WTC11 (cell line): ENCODE data around the gene PCDH9. TPM values are rescaled to one million over a fixed set of nuclear protein-coding genes. Genes with fewer than 3 reads are reported as not detected.

Source experiments
- ATAC-seq: fragments of 200-7000 bp; cut with Tn5 transposase; 2 replicates; pipeline ENCODE4 v1.10.0; 2021; ENCODE audit warnings: mild to moderate bottlenecking, moderate library complexity
- CTCF ChIA-PET: fragments of 300-600 bp; sonication (Branson Sonifier 250); formaldehyde crosslinking; loops from one replicate; lab custom pipeline; 2021; ENCODE audit warnings: antibody characterized with exemption; lab: Charles Lee
- POLR2A ChIA-PET: fragments of 350-600 bp; sonication (Branson Sonifier 250); formaldehyde crosslinking; loops from one replicate; lab custom pipeline; 2021; ENCODE audit warnings: antibody characterized with exemption; lab: Charles Lee
- DNase-seq: peaks from one replicate; pipeline ENCODE4 v3.0.0; 2021; ENCODE audit warnings: low spot score
- H3K27ac Mint-ChIP-seq: 2 replicates; pipeline ENCODE4 v1.8.0; 2021; ENCODE audit warnings: mixed read lengths
- H3K27me3 Mint-ChIP-seq: 2 replicates; pipeline ENCODE4 v1.8.0; 2021; ENCODE audit warnings: low read depth, mild to moderate bottlenecking, moderate library complexity, mixed read lengths
- H3K36me3 Mint-ChIP-seq: 2 replicates; pipeline ENCODE4 v1.8.0; 2021; ENCODE audit warnings: mixed read lengths
- H3K4me1 Mint-ChIP-seq: 2 replicates; pipeline ENCODE4 v1.8.0; 2022; ENCODE audit warnings: mixed read lengths
- H3K4me3 Mint-ChIP-seq: 2 replicates; pipeline ENCODE4 v1.8.0; 2021; ENCODE audit warnings: mild to moderate bottlenecking, moderate library complexity, mixed read lengths
- H3K9me3 Mint-ChIP-seq: 2 replicates; pipeline ENCODE4 v1.8.0; 2021; ENCODE audit warnings: mixed read lengths
- AR ChIP-seq: fragments of 250-450 bp; sonication (Bioruptor Pico); IDR thresholded peaks from 2 replicates; pipeline ENCODE4 v1.9.0; 2021; ENCODE audit warnings: mild to moderate bottlenecking
- ATF3 ChIP-seq: sonication (generic); formaldehyde crosslinking; conservative IDR thresholded peaks from 2 replicates; pipeline ENCODE4 v1.8.1; 2022; ENCODE audit warnings: mild to moderate bottlenecking, missing genetic modification reagents
- CDX4 ChIP-seq: fragments of 250-450 bp; sonication (Bioruptor Pico); IDR thresholded peaks from 2 replicates; pipeline ENCODE4 v1.9.0; 2021; ENCODE audit warnings: moderate library complexity, mild to moderate bottlenecking, inconsistent platforms, borderline replicate concordance
- E2F4 ChIP-seq: sonication (generic); formaldehyde crosslinking; IDR thresholded peaks from 2 replicates; pipeline ENCODE4 v1.8.1; 2022; ENCODE audit warnings: low read depth, mild to moderate bottlenecking, moderate library complexity, missing genetic modification reagents, borderline replicate concordance
- GTF2I ChIP-seq: fragments of 250-450 bp; sonication (Bioruptor Pico); conservative IDR thresholded peaks from 2 replicates; pipeline ENCODE4 v1.4.0; 2021; ENCODE audit warnings: mild to moderate bottlenecking
- NFATC4 ChIP-seq: fragments of 250-450 bp; sonication (Bioruptor Pico); IDR thresholded peaks from 2 replicates; pipeline ENCODE4 v1.9.0; 2021; ENCODE audit warnings: mild to moderate bottlenecking
- NFE2L1 ChIP-seq: sonication (generic); formaldehyde crosslinking; IDR thresholded peaks from 2 replicates; pipeline ENCODE4 v1.8.1; 2023; ENCODE audit warnings: missing genetic modification reagents
- NR2C2 ChIP-seq: sonication (generic); formaldehyde crosslinking; IDR thresholded peaks from 2 replicates; pipeline ENCODE4 v1.8.0; 2022; ENCODE audit warnings: mild to moderate bottlenecking, missing genetic modification reagents
- OVOL2 ChIP-seq: fragments of 250-450 bp; sonication (Bioruptor Pico); IDR thresholded peaks from 2 replicates; pipeline ENCODE4 v1.9.0; 2021; ENCODE audit warnings: mild to moderate bottlenecking, borderline replicate concordance
- SP1 ChIP-seq: sonication (generic); formaldehyde crosslinking; conservative IDR thresholded peaks from 2 replicates; pipeline ENCODE4 v1.8.1; 2022; ENCODE audit warnings: missing genetic modification reagents
- TCF7 ChIP-seq: sonication (generic); formaldehyde crosslinking; IDR thresholded peaks from 2 replicates; pipeline ENCODE4 v1.8.0; 2022; ENCODE audit warnings: mild to moderate bottlenecking, low read depth, missing genetic modification reagents, moderate library complexity
- TEAD1 ChIP-seq: sonication (generic); formaldehyde crosslinking; IDR thresholded peaks from 2 replicates; pipeline ENCODE4 v1.8.0; 2022; ENCODE audit warnings: mild to moderate bottlenecking, missing genetic modification reagents
- USF1 ChIP-seq: sonication (generic); formaldehyde crosslinking; IDR thresholded peaks from 2 replicates; pipeline ENCODE4 v1.8.0; 2022; ENCODE audit warnings: mild to moderate bottlenecking, missing genetic modification reagents
- ZBTB21 ChIP-seq: sonication (generic); formaldehyde crosslinking; IDR thresholded peaks from 2 replicates; pipeline ENCODE4 v1.8.1; 2023; ENCODE audit warnings: mild to moderate bottlenecking, missing genetic modification reagents, borderline replicate concordance
- ZMAT4 ChIP-seq: fragments of 250-450 bp; sonication (Bioruptor Pico); IDR thresholded peaks from 2 replicates; pipeline ENCODE4 v1.9.0; 2021; ENCODE audit warnings: mild to moderate bottlenecking
- ZNF232 ChIP-seq: sonication (generic); formaldehyde crosslinking; IDR thresholded peaks from 2 replicates; pipeline ENCODE4 v1.8.0; 2022; ENCODE audit warnings: mild to moderate bottlenecking, missing genetic modification reagents
- ZNF263 ChIP-seq: sonication (generic); formaldehyde crosslinking; IDR thresholded peaks from 2 replicates; pipeline ENCODE4 v1.8.1; 2022; ENCODE audit warnings: low read depth, mild to moderate bottlenecking, moderate library complexity, missing genetic modification reagents
- ZNF317 ChIP-seq: sonication (generic); formaldehyde crosslinking; IDR thresholded peaks from 2 replicates; pipeline ENCODE4 v1.8.1; 2023; ENCODE audit warnings: low read depth, mild to moderate bottlenecking, moderate library complexity, missing genetic modification reagents, borderline replicate concordance
- ZNF532 ChIP-seq: fragments of 250-450 bp; sonication (Bioruptor Pico); IDR thresholded peaks from 2 replicates; pipeline ENCODE4 v1.9.0; 2021; ENCODE audit warnings: mild to moderate bottlenecking, borderline replicate concordance
- total RNA-seq: library from RNA; stranded (reverse); gene quantifications from 3 replicates; pipeline ENCODE4 v1.2.3, GENCODE V29; 2021

The PCDH9 gene
- total RNA-seq, 1 experiment from 2014 or later, result 0.48 TPM

- no peaks in the 10 kb centered on the region for H3K27me3 Mint-ChIP-seq
- no peaks in the 10 kb centered on the region for H3K36me3 Mint-ChIP-seq
- no peaks in the 10 kb centered on the region for H3K9me3 Mint-ChIP-seq
- H3K27ac Mint-ChIP-seq, result no peak overlapping the region
- CTCF ChIA-PET, result no interaction called here
- POLR2A ChIA-PET, result no interaction called here
- TF ChIP-seq ZBTB21 (CRISPR knock-in tag), result no peak
- TF ChIP-seq OVOL2 (CRISPR knock-in tag), result no peak
- TF ChIP-seq E2F4, result no peak
- TF ChIP-seq GTF2I (CRISPR knock-in tag), result no peak
- no peak for TF ChIP-seq ZMAT4 (CRISPR knock-in tag)
- TF ChIP-seq ZNF317 (CRISPR knock-in tag), result no peak
- no peak for TF ChIP-seq ZNF532 (CRISPR knock-in tag)
- TF ChIP-seq NFATC4, result no peak
- TF ChIP-seq ZNF232 (CRISPR knock-in tag), result no peak
- TF ChIP-seq TCF7 (CRISPR knock-in tag), result no peak
- no peak for TF ChIP-seq SP1 (CRISPR knock-in tag)
- no peak for TF ChIP-seq USF1 (CRISPR knock-in tag)
- TF ChIP-seq ATF3, result no peak
- no peak for TF ChIP-seq NFE2L1
- no peak for TF ChIP-seq CDX4 (CRISPR knock-in tag)
- no peak for TF ChIP-seq NR2C2 (CRISPR knock-in tag)
- no peak for TF ChIP-seq TEAD1 (CRISPR knock-in tag)
- no peak for TF ChIP-seq ZNF263 (CRISPR knock-in tag)
- TF ChIP-seq AR, result no peak
- H3K4me1 Mint-ChIP-seq, result peaks cover 15% of the 10 kb centered on the region
- no peak overlapping the region for H3K4me3 Mint-ChIP-seq
- DNase-seq (no peak), ATAC-seq (no peak)
Measured at GRCh38 chr13:66922444-66922843, 307.7 kb downstream of the PCDH9 start.
